Stomach smooth muscle (tissue), 2 donors: ENCODE data around the gene UBR1.

Experiments used
- H3K27ac ChIP-seq: one replicate; pipeline ENCODE4 v1.7.0; 2013; ENCODE audit warnings: mild to moderate bottlenecking, low read length, inconsistent platforms
- H3K27me3 ChIP-seq, 2 donors: one replicate each; pipeline ENCODE4 v1.7.0; 2013; ENCODE audit warnings: low read length in 2 of 2; ENCODE audit not compliant: insufficient read depth in 2 of 2, control insufficient read depth in 1 of 2
- H3K36me3 ChIP-seq, 2 donors: one replicate each; pipeline ENCODE4 v1.7.0; 2013; ENCODE audit warnings: low read length in 2 of 2; ENCODE audit not compliant: control insufficient read depth in 2 of 2, insufficient read depth in 2 of 2
- H3K4me1 ChIP-seq: one replicate; pipeline ENCODE4 v1.7.0; 2013; ENCODE audit warnings: low read length; ENCODE audit not compliant: control insufficient read depth, insufficient read depth
- H3K4me3 ChIP-seq, 2 donors: one replicate each; pipeline ENCODE4 v1.7.0; 2013; ENCODE audit warnings: low read length in 2 of 2
- H3K9ac ChIP-seq, 2 donors: one replicate each; pipeline ENCODE4 v1.7.0; 2013; ENCODE audit warnings: low read length in 2 of 2, mild to moderate bottlenecking in 1 of 2
- H3K9me3 ChIP-seq, 2 donors: one replicate each; pipeline ENCODE4 v1.7.0; 2013; ENCODE audit warnings: low read length in 2 of 2; ENCODE audit not compliant: control insufficient read depth in 2 of 2
- donor health status: healthy.
- donor health status: Pancreatic carcinoma.

UBR1 gene

GRCh38 chr15:43094416-43095030 lies 11.3 kb downstream of the UBR1 start:
- no peaks in the 10 kb centered on the region for H3K9me3 ChIP-seq
- no peaks in the 10 kb centered on the region for H3K36me3 ChIP-seq
- H3K4me3 ChIP-seq, result no peak overlapping the region
- no peak overlapping the region for H3K9ac ChIP-seq
- H3K27me3 ChIP-seq, result no peaks in the 10 kb centered on the region
- no peaks in the 10 kb centered on the region for H3K4me1 ChIP-seq
- H3K27ac ChIP-seq, result no peak overlapping the region

- Histone ChIP-seq H3K27me3 (no peaks in the 10 kb centered on the region), H3K36me3 (no peaks in the 10 kb centered on the region), H3K4me3 (no peak overlapping the region), H3K9me3 (no peaks in the 10 kb centered on the region), H3K9ac (no peak overlapping the region), H3K27ac (no peak overlapping the region), H3K4me1 (no peaks in the 10 kb centered on the region)
Measured at GRCh38 chr15:43093026-43093425, 12.8 kb downstream of the UBR1 start.

GRCh38 chr15:43091859-43092258 lies 14.0 kb downstream of the UBR1 start:
- no peaks in the 10 kb centered on the region for H3K27me3 ChIP-seq
- no peaks in the 10 kb centered on the region for H3K36me3 ChIP-seq
- H3K4me3 ChIP-seq, result no peak overlapping the region
- H3K4me1 ChIP-seq, result no peaks in the 10 kb centered on the region
- no peak overlapping the region for H3K27ac ChIP-seq
- H3K9ac ChIP-seq, result no peak overlapping the region
- no peaks in the 10 kb centered on the region for H3K9me3 ChIP-seq

DNA sequence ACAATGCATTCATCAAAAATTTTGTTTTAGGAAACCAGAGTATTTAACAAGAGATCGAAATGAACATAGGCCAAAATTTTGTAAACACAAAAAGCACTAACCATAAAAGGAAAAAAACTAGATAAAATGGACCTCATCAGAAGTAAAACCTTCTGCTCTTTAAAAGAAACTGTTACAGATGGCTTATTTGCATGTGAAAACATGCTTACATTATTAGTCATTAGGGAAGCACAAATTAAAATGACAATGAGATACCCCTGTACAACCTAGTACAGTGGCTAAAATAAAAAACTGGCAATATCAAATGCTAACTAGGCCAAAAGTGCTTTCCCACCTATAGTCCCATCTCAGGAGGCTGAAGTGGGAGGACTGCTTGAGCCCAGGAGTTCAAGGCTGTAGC lies 19.3 kb downstream of the UBR1 start:
- Histone ChIP-seq H3K27ac (no peak overlapping the region), H3K9ac (no peak overlapping the region), H3K36me3 (peaks cover 4 to 7% of the 10 kb centered on the region in 2 donors), H3K4me1 (no peaks in the 10 kb centered on the region), H3K9me3 (no peaks in the 10 kb centered on the region), H3K27me3 (no peaks in the 10 kb centered on the region), H3K4me3 (no peak overlapping the region)

DNA sequence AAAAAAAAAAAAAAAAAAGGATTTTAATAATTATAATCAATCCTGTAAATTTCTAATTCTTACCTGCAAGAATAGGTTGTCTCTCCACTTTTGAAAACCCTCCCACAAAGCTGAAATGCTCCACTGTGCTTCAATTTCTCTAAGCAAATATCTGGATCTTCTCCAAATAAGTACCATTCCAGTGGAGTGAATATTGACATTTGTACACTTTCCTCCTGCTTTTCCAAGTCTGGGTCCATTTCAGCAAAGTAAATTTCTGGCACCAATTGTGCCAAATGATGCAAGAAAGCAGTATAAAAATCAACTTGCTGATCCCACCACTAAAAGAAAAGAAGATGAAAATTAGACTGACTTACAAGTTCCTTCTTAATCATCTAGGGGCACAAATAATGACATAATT lies 19.9 kb downstream of the UBR1 start:
- no peaks in the 10 kb centered on the region for H3K9me3 ChIP-seq
- no peaks in the 10 kb centered on the region for H3K4me1 ChIP-seq
- H3K4me3 ChIP-seq, result no peak overlapping the region
- no peak overlapping the region for H3K27ac ChIP-seq
- H3K27me3 ChIP-seq, result no peaks in the 10 kb centered on the region
- peaks cover 4 to 7% of the 10 kb centered on the region in 2 donors for H3K36me3 ChIP-seq
- H3K9ac ChIP-seq, result no peak overlapping the region

- H3K36me3 ChIP-seq, result peaks cover 6 to 14% of the 10 kb centered on the region in 2 donors
- no peak overlapping the region for H3K4me3 ChIP-seq
Measured at GRCh38 chr15:43082509-43082908, 23.3 kb downstream of the UBR1 start.

GRCh38 chr15:43081283-43081682 lies 24.6 kb downstream of the UBR1 start:
- Histone ChIP-seq H3K4me1 (no peaks in the 10 kb centered on the region), H3K27me3 (no peaks in the 10 kb centered on the region), H3K27ac (no peak overlapping the region), H3K9me3 (no peaks in the 10 kb centered on the region), H3K9ac (no peak overlapping the region), H3K36me3 (peaks cover 6 to 14% of the 10 kb centered on the region in 2 donors), H3K4me3 (no peak overlapping the region)

More at GRCh38 chr15:43082509-43082908, 23.3 kb downstream of the UBR1 start:
- Histone ChIP-seq H3K27me3 (no peaks in the 10 kb centered on the region), H3K4me1 (no peaks in the 10 kb centered on the region), H3K9ac (no peak overlapping the region), H3K9me3 (no peaks in the 10 kb centered on the region), H3K27ac (no peak overlapping the region)

DNA sequence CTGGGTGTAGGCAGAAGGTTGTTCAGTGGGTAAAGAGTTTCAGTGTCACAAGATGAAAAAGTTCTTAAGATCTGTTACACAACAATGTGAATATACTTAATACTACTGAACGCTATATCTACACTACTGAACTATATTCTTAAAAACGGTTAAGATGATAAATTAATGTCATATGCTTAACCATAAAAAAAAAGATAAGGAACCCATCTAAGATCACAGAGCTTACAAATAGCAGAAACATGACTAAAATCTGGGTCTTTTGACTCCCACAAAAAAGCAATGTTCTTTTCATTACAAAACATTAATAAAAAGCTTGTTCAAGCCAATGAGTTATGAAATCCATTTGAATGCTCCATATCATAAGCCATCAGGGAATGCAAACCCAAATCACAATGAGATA lies 34.4 kb downstream of the UBR1 start:
- Histone ChIP-seq H3K4me3 (no peak overlapping the region), H3K9ac (no peak overlapping the region), H3K4me1 (no peaks in the 10 kb centered on the region), H3K9me3 (no peaks in the 10 kb centered on the region), H3K27ac (no peak overlapping the region), H3K27me3 (no peaks in the 10 kb centered on the region), H3K36me3 (peaks cover 12 to 37% of the 10 kb centered on the region in 2 donors)

DNA sequence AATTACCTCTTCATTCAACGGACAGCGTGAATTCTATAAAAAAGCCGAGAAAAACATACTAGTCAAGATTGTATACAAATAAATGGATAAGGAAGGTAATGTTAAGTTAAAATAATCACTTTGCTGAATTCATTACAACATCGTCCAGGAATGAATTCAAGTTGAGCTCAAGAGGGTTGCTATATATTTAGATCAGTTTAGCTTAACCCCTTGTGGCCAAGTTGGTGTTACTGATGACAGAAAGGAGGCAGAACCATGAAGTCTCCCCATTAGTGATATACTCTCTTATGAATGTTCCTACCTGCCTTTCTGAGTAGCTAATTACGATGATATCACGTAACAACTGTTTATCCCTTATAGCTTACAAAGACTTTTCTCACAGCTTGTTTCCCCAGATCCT lies 34.9 kb downstream of the UBR1 start:
- Histone ChIP-seq H3K9ac (no peak overlapping the region), H3K9me3 (no peaks in the 10 kb centered on the region), H3K4me3 (no peak overlapping the region), H3K36me3 (peaks cover 12 to 41% of the 10 kb centered on the region in 2 donors), H3K4me1 (no peaks in the 10 kb centered on the region), H3K27me3 (no peaks in the 10 kb centered on the region), H3K27ac (no peak overlapping the region)

- Histone ChIP-seq H3K9ac (no peak overlapping the region), H3K27me3 (no peaks in the 10 kb centered on the region), H3K27ac (no peak overlapping the region), H3K4me3 (no peak overlapping the region), H3K4me1 (no peaks in the 10 kb centered on the region), H3K9me3 (no peaks in the 10 kb centered on the region), H3K36me3 (peaks cover 14 to 46% of the 10 kb centered on the region in 2 donors)
Measured at GRCh38 chr15:43070249-43070648, 35.6 kb downstream of the UBR1 start.

DNA sequence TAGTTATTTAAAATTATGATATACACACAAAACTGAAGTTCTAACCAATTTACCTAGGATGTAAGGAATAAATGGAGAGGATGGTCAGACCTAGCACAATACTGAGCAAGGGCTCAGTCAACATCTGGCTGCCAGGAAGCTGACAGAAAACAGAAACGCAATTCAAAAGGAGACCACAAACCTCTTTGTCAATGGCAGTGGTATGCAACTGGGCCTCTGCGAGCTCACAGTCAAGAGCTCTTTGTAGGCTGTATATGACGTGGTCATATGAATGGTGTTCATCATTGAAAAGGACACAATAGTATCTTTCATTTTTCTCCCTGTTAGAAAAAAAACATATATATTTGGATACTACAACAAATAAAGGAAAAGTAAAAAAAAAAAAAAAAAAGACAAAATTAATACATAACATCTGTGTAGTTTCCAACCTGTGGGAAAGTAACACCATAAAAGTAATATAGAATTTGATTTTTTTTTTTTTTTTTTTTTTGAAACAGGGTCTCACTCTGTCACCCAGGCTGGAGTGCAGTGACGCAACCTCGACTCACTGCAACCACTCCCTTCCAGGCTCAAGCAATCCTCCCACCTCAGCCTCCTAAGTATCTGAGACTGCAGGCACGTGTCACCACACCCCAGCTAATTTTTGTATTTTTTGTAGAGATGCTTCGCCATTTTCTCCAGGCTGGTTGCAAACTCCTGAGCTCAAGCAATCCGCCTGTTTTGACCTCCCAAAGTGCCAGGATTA lies 37.9 kb downstream of the UBR1 start:
- Histone ChIP-seq H3K9me3 (no peaks in the 10 kb centered on the region), H3K27ac (no peak overlapping the region), H3K36me3 (peaks cover 17 to 38% of the 10 kb centered on the region in 2 donors), H3K4me3 (no peak overlapping the region), H3K9ac (no peak overlapping the region), H3K4me1 (no peaks in the 10 kb centered on the region), H3K27me3 (no peaks in the 10 kb centered on the region)
